HG03565 (cell line): ENCODE measurements around the gene UBE2G2.

Experiments
- ATAC-seq: cut with Tn5 transposase; IDR thresholded peaks from one replicate; pipeline ENCODE4 v1.9.1; 2021; ENCODE audit warnings: mild to moderate bottlenecking, moderate library complexity; ENCODE audit not compliant: unreplicated experiment

Gene UBE2G2

GRCh38 chr21:44816761-44817505, 15.3 kb upstream of the UBE2G2 start:
- no peak for ATAC-seq

DNA sequence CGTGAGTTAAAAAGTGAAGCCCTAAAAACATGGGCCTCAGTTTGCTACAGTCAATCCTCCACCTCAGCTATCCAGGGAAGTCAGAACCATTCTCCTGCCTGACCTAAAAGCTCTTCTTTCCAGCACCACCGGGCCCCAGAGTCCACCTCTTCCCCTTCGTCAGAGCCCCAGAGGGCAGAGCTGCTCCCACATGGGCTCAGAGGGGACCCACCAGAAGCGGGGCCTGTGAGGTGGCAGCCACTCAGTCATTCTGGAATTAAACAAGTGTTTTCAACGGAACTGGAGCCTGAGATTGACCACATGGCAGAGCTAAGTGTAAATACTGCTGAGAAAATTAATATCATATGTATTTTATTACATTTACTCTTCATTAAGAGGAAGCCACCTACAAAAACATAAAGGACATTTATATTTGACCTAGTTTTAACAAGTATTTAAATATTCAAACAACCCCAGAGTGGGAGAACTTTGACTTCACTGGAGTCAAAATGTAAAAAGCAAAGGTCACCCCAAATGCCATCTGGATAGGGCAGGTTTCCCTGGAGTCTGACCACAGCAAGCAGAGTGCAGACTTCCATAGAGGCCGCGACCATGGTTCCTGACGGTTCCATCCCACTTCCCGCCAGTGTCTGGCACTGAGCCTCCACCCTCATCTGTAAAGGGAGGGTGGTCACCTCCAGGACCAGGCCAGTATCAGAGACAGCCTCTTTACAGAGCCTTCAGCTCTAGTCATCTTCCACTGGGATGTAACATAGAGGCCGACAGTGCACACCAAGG, 14.4 kb upstream of the UBE2G2 start:
- no peak for ATAC-seq

DNA sequence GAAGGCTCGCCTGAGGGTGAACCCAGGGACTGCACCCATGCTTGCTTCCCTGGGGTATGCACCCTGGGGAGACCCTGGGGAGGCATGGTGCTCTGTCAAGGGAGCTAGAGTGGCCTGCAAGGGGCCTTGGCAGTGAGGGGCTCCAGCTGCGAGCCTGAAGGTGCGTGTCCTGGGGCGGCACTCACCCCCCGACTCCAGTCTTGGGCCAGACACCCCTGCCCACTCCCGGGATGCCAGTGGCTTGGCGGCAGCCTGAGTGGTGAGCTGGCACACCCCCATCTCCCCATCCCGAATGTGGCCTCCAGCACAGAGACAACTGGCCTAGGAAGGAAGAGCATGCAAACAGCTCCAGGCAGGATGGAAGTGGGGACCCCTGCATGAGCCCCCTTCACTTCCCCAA, 13.6 kb upstream of the UBE2G2 start:
- ATAC-seq, result no peak

DNA sequence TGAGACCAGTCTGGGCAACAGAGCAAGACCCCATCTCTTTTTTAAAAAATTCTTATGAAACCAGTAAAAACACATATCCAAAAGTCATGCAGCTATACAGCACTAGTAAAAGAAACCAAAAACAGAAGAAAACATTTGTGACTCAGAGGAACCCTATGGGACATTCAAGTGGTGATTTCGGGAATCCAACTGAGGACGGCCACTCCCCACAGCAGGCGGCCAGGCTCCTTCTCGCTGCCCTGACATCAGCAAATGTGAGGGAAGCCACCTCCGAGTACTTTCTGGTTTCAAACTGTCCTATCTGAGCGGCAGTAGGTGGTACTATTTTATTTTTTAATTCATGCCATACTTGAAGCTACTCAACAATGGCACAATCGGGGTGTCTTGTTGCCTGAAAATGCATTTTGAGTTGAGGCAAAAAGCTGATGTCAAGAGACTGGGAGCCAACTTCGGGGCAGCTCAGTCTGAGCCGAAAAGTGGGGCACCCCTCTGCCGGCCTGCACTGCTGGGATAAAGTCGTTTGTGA, 12.9 kb upstream of the UBE2G2 start:
- no peak for ATAC-seq

- ATAC-seq, result no peak
These were observed 12.1 kb upstream of the UBE2G2 start for GRCh38 chr21:44813727-44814126.

GRCh38 chr21:44813149-44813548, 11.5 kb upstream of the UBE2G2 start:
- ATAC-seq, result no peak

GRCh38 chr21:44812640-44813039, 11.0 kb upstream of the UBE2G2 start:
- no peak for ATAC-seq

- ATAC-seq, result no peak
These were observed 9.2 kb upstream of the UBE2G2 start for GRCh38 chr21:44810779-44811178.

GRCh38 chr21:44805859-44806258, 4.2 kb upstream of the UBE2G2 start:
- ATAC-seq, result no peak

GRCh38 chr21:44805226-44805625, 3.6 kb upstream of the UBE2G2 start:
- no peak for ATAC-seq

DNA sequence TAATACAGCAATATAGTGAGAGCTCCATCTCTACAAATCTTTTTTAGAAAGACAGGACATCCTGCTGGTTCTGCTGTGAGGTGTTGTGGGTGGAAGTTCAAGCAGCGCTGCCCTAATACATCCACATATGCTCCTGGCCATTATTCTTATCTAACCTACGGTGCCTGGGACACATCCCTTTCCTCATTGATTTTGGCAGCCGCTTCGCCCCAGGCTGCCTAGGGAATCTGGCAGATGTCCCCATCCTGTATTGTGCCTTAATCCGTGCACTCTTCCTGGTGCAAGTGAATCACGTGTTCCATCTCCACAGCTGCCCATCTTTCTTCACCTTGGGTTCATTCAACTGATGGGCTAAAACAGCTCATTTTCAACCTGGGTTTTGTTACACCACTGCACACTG, 3.1 kb upstream of the UBE2G2 start:
- no peak for ATAC-seq

DNA sequence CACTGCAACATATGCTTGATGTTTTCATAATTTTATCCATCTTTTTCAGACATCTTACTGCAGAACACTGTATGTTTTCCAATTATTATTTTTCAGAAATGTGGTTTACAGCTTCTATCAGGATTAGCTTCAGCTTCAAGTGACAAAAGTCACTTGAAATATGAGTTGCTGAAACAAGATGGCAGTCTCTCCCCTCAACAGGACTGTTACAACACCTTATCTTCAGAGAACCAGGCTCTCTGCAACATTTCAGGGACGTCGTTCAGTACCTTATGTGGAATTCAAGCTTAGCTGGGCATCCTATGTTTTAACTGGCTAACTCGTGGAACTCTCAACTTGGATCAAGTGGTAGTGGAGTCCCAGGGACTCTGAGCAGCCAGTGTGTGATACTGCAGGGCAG, 2.0 kb upstream of the UBE2G2 start:
- no peak for ATAC-seq

DNA sequence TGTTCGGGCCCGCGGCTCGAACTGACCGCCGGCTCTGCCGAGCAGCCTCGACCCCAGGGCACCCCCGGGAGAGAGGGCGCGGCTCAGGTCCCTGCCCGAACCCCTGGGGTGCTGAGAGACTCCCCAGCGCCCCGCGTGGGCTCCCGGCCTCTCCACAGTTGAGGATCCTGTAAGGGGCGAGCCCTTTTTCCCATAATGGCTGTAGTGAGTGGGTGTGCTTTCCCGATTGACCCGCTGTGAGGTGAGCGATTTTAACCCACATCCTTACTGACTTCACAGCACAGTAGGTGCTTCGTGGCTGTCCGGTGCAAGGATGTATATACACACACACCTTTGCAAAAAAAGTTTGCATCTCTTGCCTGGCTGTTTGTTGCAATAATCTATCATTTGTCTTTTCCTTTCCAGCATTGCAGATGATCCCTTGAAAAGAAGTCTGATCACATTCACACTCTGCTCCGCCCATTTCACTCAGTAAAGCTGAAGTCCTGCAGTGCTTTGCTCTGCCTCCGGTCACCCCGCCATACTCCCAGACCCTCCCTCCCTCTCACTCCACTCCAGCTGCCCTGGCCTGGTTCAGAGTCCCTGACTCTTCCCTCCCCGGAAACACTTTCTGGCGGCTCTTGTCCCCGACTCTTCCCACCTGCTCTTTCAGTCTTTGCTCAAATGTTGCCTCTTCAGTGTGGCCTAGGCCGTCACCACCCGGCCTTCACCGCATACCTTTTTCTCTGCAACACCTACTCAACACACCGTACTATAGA, 955 bp upstream of the UBE2G2 start:
- no peak for ATAC-seq

- ATAC-seq, result no peak
These were observed 601 bp downstream of the UBE2G2 start for GRCh38 chr21:44800971-44801467.

- no peak for ATAC-seq
These were observed 1.5 kb downstream of the UBE2G2 start for GRCh38 chr21:44800103-44800502.

GRCh38 chr21:44799646-44800045, 2.0 kb downstream of the UBE2G2 start:
- ATAC-seq, result no peak

- ATAC-seq, result no peak
These were observed 3.8 kb downstream of the UBE2G2 start for GRCh38 chr21:44797775-44798174.

- ATAC-seq, result no peak
These were observed 6.3 kb downstream of the UBE2G2 start for GRCh38 chr21:44795342-44795741.

DNA sequence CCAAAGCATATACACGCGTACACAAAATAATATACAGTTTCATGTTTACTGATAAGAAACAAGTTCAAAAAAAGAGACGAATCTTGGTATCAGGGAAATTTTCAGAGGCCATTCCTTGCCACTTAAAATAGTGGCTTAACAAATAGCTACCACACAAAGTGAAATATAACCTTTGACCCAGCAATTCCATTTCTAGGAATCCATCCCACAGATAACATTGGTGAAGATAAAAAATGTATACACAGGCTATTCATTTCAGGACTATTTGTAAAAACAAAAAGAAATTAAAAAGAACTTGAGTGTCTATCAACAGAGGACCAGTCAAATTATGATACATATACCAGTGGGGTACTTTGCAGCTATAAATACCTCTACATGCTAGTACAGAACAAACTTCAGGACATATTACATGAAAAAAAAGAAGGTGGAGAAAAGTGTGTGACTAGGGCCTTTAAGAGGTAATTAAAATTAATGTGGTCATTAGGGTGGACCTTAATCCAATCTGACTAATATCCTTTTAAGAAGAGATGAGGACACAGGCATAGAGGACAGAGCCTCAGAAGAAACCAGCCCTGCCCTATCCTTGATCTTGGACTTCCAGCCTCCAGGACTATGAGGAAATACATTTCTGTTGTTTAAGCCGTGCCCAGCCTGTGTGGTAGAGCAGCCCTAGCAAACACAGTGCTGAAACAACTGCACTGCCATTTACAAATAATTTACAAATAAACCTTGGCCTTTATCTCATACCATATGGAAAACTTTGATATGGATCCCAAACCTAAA, 7.8 kb downstream of the UBE2G2 start:
- no peak for ATAC-seq
